GM18505 (cell line): ENCODE results near the gene GLRX.
A peak's percentile ranks its signal among the peaks of the same experiment; 100 is the strongest.

Experiments used
- ATAC-seq: cut with Tn5 transposase; IDR thresholded peaks from one replicate; pipeline ENCODE4 v1.9.1; 2021; ENCODE audit not compliant: unreplicated experiment
- POLR2A ChIP-seq: IDR thresholded peaks from 4 replicates; pipeline ENCODE4 v1.6.1; 2011; ENCODE audit warnings: borderline replicate concordance; ENCODE audit not compliant: insufficient read depth, insufficient read length; ENCODE audit errors: extremely low read depth

GLRX gene

DNA sequence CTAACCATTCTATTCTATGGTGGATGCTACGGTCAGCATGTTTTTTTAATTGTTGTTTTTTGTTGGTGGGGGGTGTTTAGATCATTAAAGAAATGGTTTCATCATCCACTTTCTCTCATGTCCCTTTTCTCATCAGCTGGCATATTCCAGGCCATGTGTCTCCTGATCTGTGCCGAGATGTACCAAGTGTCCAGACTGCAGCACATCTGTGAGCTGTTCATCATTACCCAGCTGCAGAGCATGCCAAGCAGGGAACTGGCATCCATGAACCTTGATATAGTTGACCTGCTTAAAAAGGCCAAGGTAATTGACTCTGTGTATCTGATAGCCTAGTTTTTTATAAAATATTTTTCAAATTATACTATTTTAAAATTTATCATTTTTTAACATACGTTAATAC is 38.9 kb downstream of the GLRX start:
- ATAC-seq = no peak

GRCh38 chr5:95782181-95782580 is 40.3 kb downstream of the GLRX start:
- TF ChIP-seq POLR2A = no peak

More for the DNA sequence above, 38.9 kb downstream of the GLRX start:
- TF ChIP-seq POLR2A = no peak

DNA sequence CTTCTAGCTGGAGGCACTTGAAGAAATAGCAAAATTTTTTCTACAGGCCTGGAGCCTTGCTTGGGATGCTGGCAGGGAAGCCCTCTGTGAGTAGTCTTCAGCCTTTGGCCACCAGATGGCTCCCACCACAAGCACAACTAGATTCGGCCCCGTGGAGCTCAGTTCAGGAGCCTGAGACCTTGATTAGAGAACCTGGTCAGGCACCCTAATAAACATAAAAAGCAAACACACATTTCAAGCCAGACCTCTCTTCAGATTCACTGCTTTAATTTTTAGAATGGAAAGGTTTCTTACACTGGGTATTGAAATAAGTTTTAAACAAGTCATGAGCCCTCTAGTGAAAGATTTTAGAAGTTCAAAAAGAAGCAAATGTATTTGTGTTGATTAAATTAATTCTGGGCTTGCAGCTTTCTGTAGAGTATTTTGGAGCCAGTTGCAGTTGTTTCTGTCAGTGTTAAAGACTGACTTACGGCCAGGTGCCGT is 41.4 kb downstream of the GLRX start:
- peak; percentile 91 for ATAC-seq
- no peak for TF ChIP-seq POLR2A

More at GRCh38 chr5:95782181-95782580, 40.3 kb downstream of the GLRX start:
- no peak for ATAC-seq

- ATAC-seq = no peak
- TF ChIP-seq POLR2A = no peak
These were observed 41.9 kb downstream of the GLRX start for GRCh38 chr5:95780597-95780996.

- ATAC-seq = no peak
- TF ChIP-seq POLR2A = no peak
These were observed 42.9 kb downstream of the GLRX start for GRCh38 chr5:95779611-95780010.

DNA sequence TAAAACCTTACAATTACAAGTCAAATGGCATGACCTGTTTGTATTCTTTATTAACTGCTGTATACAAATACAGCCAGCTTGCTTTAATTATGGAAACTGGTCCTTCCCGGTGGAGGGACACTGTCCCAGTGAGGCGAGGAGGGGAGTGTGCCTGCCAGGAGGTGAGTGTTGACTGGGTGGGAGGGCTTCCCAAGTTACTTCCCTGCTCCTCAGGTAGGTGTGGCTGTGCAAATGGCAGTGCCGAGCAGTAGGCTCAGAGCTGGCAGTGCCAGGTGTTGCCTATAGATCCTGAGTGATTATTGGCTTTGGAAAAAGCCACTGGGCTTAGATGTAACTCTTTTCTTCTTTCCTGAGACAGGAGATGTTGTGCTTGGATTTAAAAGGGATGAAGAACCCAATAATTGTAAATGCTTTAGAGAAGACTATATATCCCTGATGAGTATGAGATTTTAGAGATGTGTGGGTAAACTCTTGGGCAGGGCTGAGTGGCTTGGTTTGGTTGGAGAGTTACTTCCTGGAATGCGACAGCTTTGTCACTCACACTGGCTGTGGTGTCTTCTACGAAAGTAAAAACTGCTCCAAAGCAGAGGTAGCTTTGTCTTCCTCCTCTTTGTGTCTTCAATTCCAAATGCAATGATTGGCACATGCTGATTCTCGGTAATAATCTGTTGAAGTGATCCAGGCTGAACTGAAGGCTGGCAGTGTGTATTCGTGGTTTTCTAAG is 43.7 kb downstream of the GLRX start:
- no peak for ATAC-seq
- no peak for TF ChIP-seq POLR2A

GRCh38 chr5:95777441-95777840 is 45.1 kb downstream of the GLRX start:
- no peak for TF ChIP-seq POLR2A
- ATAC-seq = no peak

GRCh38 chr5:95773335-95774059 is 49.0 kb downstream of the GLRX start:
- TF ChIP-seq POLR2A = no peak
- ATAC-seq = no peak

- ATAC-seq = no peak
- no peak for TF ChIP-seq POLR2A
These were observed 50.6 kb downstream of the GLRX start for GRCh38 chr5:95771892-95772291.

DNA sequence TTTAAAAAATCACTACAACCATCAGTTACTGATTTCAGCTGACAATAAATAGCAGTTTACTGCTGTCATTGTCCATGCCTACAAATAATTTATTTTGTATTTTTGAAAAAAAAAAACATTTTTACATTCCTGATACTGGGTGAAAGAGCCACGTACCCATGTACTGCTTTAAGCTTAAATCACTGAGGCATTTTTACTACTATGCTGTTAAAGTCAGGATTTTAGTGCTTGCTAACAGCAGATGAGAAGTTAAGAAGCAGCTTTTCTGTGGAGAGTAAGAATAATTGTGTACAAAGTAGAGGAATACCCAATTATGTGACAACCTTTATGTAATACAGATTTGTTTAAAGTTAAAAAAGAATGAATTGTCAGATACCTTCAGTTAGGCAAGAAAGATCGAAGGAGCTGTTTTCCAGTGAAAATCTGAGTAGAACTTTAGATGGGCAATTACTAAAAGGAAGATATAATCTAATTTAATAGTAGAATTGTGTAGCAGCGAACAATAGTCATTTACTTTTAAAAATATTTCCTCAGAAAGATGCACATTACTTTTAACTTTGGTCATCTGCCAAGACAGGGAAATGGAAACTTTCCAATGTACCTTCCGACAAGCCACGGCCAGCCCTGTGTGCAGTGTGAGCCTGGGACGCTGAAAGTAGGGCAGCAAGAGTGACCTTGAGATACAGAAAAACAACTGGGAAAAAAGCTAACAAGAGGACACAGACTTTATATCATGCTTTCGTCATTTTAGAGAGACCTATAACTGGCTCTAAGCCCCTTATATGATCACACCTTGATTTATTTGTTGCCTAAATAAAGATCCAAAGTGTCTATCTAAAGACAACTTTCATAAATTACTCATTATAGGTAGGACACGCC is 51.5 kb downstream of the GLRX start:
- ATAC-seq = no peak
- no peak for TF ChIP-seq POLR2A

DNA sequence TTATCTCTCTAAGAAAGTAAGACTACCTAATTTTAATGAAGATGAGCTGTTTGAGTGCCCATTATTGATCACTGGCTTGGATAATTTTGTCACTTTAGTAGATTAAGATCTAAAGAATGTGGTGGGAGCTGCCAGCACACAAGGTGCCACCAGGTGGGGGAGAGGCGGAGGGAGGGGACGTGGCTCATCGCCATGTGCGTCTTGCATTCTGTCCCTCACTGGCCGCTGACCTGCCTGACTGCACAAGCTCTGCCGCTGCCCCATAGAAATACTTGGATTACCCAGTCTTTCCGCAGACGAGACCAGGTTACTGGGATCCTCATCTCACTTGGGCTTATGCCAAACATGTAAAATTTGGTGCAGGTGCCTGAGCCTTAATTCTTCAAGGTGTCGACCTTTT is 53.8 kb downstream of the GLRX start:
- TF ChIP-seq POLR2A = no peak
- ATAC-seq = no peak

GRCh38 chr5:95763941-95764340 is 58.6 kb downstream of the GLRX start:
- no peak for ATAC-seq
- TF ChIP-seq POLR2A = no peak
